GM12878 (cell line): Measurements from ENCODE around the gene SLC38A8. TPM values are rescaled to one million over a fixed set of nuclear protein-coding genes. Genes with fewer than 3 reads are reported as not detected.

Source experiments
- BCL11A ChIP-seq: IDR thresholded peaks from 2 replicates; pipeline ENCODE4 v1.6.1; 2011; ENCODE audit warnings: low read depth, low read length
- BHLHE40 ChIP-seq, 2 experiments: fragments of 450-650 bp in 1 of 2; IDR thresholded peaks; 2 replicates each; pipeline ENCODE4 v1.6.1; 2011 to 2017; ENCODE audit warnings: low read depth in 2 of 2, borderline replicate concordance in 1 of 2, improper control_type of control experiment in 1 of 2, low read length in 1 of 2, mild to moderate bottlenecking in 1 of 2
- BRCA1 ChIP-seq: IDR thresholded peaks from 2 replicates; pipeline ENCODE4 v1.6.1; 2011; ENCODE audit warnings: low read depth, low read length, improper control_type of control experiment
- CHD4 ChIP-seq: fragments of 200-600 bp; sonication (generic); IDR thresholded peaks from 2 replicates; pipeline ENCODE4 v1.6.1; 2016; ENCODE audit warnings: mild to moderate bottlenecking
- CREB1 ChIP-seq: IDR thresholded peaks from 2 replicates; pipeline ENCODE4 v1.6.1; 2012; ENCODE audit warnings: low read depth, mild to moderate bottlenecking, inconsistent platforms
- CREM ChIP-seq: IDR thresholded peaks from 2 replicates; pipeline ENCODE4 v1.6.1; 2014; ENCODE audit warnings: antibody characterized with exemption, low read depth
- CTCF ChIP-seq, 3 experiments: IDR thresholded peaks in 2 of 3; conservative IDR thresholded peaks in 1 of 3; 2 replicates each; pipeline ENCODE4 v1.5.1; 2011; ENCODE audit warnings: low read depth in 3 of 3, low read length in 3 of 3, mild to moderate bottlenecking in 3 of 3, control low read depth in 2 of 3, moderate library complexity in 2 of 3, inconsistent platforms in 1 of 3, mixed read lengths in 1 of 3; ENCODE audit not compliant: control insufficient read depth in 2 of 3, insufficient read depth in 1 of 3; ENCODE audit errors: extremely low read depth in 1 of 3
- DPF2 ChIP-seq: fragments of 450-650 bp; IDR thresholded peaks from 2 replicates; pipeline ENCODE4 v1.6.1; 2017; ENCODE audit warnings: mild to moderate bottlenecking
- GABPA ChIP-seq: IDR thresholded peaks from 2 replicates; pipeline ENCODE4 v1.6.1; 2014; ENCODE audit warnings: antibody characterized with exemption, low read depth, mild to moderate bottlenecking, inconsistent platforms
- IKZF2 ChIP-seq, 2 experiments: fragments of 450-650 bp; IDR thresholded peaks; 2 replicates each; pipeline ENCODE4 v1.6.1; 2017; ENCODE audit warnings: mild to moderate bottlenecking in 2 of 2, moderate library complexity in 2 of 2
- PKNOX1 ChIP-seq: fragments of 450-650 bp; IDR thresholded peaks from 2 replicates; pipeline ENCODE4 v1.6.1; 2016; ENCODE audit warnings: mild to moderate bottlenecking
- RAD21 ChIP-seq: IDR thresholded peaks from 2 replicates; pipeline ENCODE4 v1.6.1; 2011; ENCODE audit warnings: mild to moderate bottlenecking, low read depth, low read length, moderate library complexity; ENCODE audit not compliant: insufficient read depth
- RAD51 ChIP-seq: fragments of 450-650 bp; IDR thresholded peaks from 2 replicates; pipeline ENCODE4 v1.6.1; 2016; ENCODE audit warnings: moderate library complexity, mild to moderate bottlenecking, inconsistent platforms
- RELB ChIP-seq: fragments of 450-650 bp; IDR thresholded peaks from 2 replicates; pipeline ENCODE4 v1.6.1; 2017; ENCODE audit warnings: low read depth, mild to moderate bottlenecking, moderate library complexity
- RFX5 ChIP-seq: IDR thresholded peaks from 2 replicates; pipeline ENCODE4 v1.6.1; 2011; ENCODE audit warnings: low read depth, low read length, improper control_type of control experiment
- SPI1 ChIP-seq: IDR thresholded peaks from 2 replicates; pipeline ENCODE4 v1.6.1; 2011; ENCODE audit warnings: low read depth, mild to moderate bottlenecking, low read length, moderate library complexity, borderline replicate concordance; ENCODE audit not compliant: insufficient read depth
- TCF12 ChIP-seq: IDR thresholded peaks from 2 replicates; pipeline ENCODE4 v1.6.1; 2011; ENCODE audit warnings: low read depth, mild to moderate bottlenecking, low read length
- USF1 ChIP-seq: IDR thresholded peaks from 2 replicates; pipeline ENCODE4 v1.6.1; 2011; ENCODE audit warnings: borderline replicate concordance, low read depth, mild to moderate bottlenecking, moderate library complexity, mixed read lengths, low read length; ENCODE audit not compliant: insufficient read depth; ENCODE audit errors: extremely low read length
- ZBTB11 ChIP-seq: fragments of 450-650 bp; formaldehyde crosslinking; IDR thresholded peaks from 2 replicates; pipeline ENCODE4 v1.5.0; 2022; ENCODE audit warnings: mild to moderate bottlenecking, missing genetic modification characterization
- ZNF207 ChIP-seq: fragments of 450-650 bp; IDR thresholded peaks from 2 replicates; pipeline ENCODE4 v1.6.1; 2014; ENCODE audit warnings: antibody characterized with exemption, mild to moderate bottlenecking, borderline replicate concordance
- ZSCAN29 ChIP-seq: fragments of 450-650 bp; IDR thresholded peaks from 2 replicates; pipeline ENCODE4 v1.6.1; 2017; ENCODE audit warnings: mild to moderate bottlenecking, moderate library complexity
- polyA plus RNA-seq, 11 experiments: library from polyadenylated mRNA; depleted of rRNA in 4 of 11; unstranded in 6 of 11; stranded (reverse) in 5 of 11; fragments of >200 nt; fragmentation: Nextera tagmentation in 4 of 11; fragmentation: Illumina TruSeq in 1 of 11; extraction: Ambion mirVana in 4 of 11; extraction: Trizol in 1 of 11; gene quantifications; 1 replicate in 1 of 11; 2 replicates in 10 of 11; pipeline versions ENCODE4 v1.2.1 to v1.2.3, GENCODE V29; 2011 to 2016; ENCODE audit warnings: inconsistent platforms in 2 of 11, missing spikeins in 2 of 11, low read depth in 1 of 11
- total RNA-seq, 4 experiments: library from RNA; depleted of rRNA in 3 of 4; stranded (reverse); fragments of >200 nt in 3 of 4; fragmentation: Illumina TruSeq in 1 of 4; extraction: Trizol in 1 of 4; gene quantifications; 2 replicates each; pipeline versions ENCODE4 v1.2.1 to v1.2.3, GENCODE V29; 2013 to 2021

The SLC38A8 gene
- total and polyA plus RNA-seq, 10 of the 15 experiments (the other 5 are each of a cell fraction or from before 2014, with no cell fraction given): not detected

GRCh38 chr16:84088695-84089395, 46.2 kb upstream of the SLC38A8 start (continued):
- peak; percentile 48 to 55 (median 51); a peak in 5 of 6 replicates for TF ChIP-seq CTCF (IDR thresholded peaks at IDR 0.05 in 2 of 3, conservative IDR thresholded peaks at IDR 0.05 in 1 of 3; ENCODE audit: control insufficient read depth in 2 of 3, extremely low read depth in 1 of 3, insufficient read depth in 1 of 3, low read depth in 3 of 3, low read length in 3 of 3)
- TF ChIP-seq RAD51: 0 out of 2 replicates have a peak, but pooled peaks have one; percentile 39
- TF ChIP-seq SPI1: peak; percentile 53; the same call in 1 of the 2 replicates
- peak; percentile 70 for TF ChIP-seq USF1
- TF ChIP-seq GABPA: no peak
- no peak for TF ChIP-seq ZSCAN29
- TF ChIP-seq IKZF2 (IDR thresholded peaks at IDR 0.05): peak; percentile 44 to 46; a peak in 2 of 4 replicates
- no peak for TF ChIP-seq CHD4
- TF ChIP-seq DPF2: 0 out of 2 replicates have a peak, but pooled peaks have one; percentile 40
- TF ChIP-seq CREB1: 0 out of 2 replicates have a peak, but pooled peaks have one; percentile 37
- TF ChIP-seq BCL11A: peak; percentile 7; the same call in 1 of the 2 replicates
- peak; percentile 75 to 87 for TF ChIP-seq BHLHE40 (IDR thresholded peaks at IDR 0.05; ENCODE audit: borderline replicate concordance in 1 of 2, low read depth in 2 of 2, low read length in 1 of 2)
- no peak for TF ChIP-seq ZNF207
- TF ChIP-seq BRCA1: no peak
- TF ChIP-seq CREM: peak; percentile 58
- no peak for TF ChIP-seq ZBTB11 (CRISPR knock-in tag)
- no peak for TF ChIP-seq RFX5
- TF ChIP-seq PKNOX1: 0 out of 2 replicates have a peak, but pooled peaks have one; percentile 12
- TF ChIP-seq RELB: peak; percentile 44; the same call in 1 of the 2 replicates
- peak; percentile 66; the same call in 1 of the 2 replicates for TF ChIP-seq TCF12
- TF ChIP-seq RAD21: peak; percentile 55; the same call in 1 of the 2 replicates
